Measurements from ENCODE around the gene CNTNAP2. TPM values are rescaled to one million over a fixed set of nuclear protein-coding genes. Genes with fewer than 3 reads are reported as not detected.

CNTNAP2 gene
- total and polyA plus RNA-seq, 2 of the 8 experiments (the other 6 are each of a cell fraction or from before 2014, with no cell fraction given), result 27.9 to 71.0 TPM

DNA sequence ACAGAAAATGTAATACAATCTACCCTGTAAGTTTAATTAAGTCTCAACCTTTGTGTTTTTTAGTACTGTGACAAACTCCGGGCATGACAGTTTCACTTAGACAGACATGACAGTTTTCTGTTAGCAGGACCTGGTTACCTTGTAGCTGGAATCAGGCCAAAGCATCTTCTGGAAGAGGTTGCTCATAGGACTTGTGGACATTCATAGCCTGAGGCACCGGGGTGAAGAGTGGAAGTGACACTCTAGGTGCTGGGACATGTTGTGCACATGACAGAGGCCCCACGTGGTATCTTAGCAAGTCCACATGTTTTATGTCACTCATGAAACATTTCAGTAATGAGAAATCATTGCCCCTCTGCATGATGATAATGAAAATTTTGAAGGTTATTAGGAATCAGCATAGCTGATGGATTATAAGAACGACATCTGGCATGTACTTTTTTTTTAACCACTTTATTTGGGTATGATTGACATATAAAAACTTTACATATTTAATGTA lies 441.4 kb downstream of the CNTNAP2 start:
- 87% methylated on average over 4 of the region's 4 CpGs; no CpG with 5 or more reads in 1 of the 2 experiments for WGBS, 2 experiments (ENCODE audit: extremely low coverage in 1 of 2, insufficient coverage in 1 of 2, insufficient read length in 1 of 2, insufficient replicate concordance in 2 of 2, low coverage in 1 of 2, low lambda C conversion rate in 2 of 2, missing lambda C conversion rate in 1 of 2)
- Histone ChIP-seq H3K56ac (replicated peaks; ENCODE audit: insufficient read length, low read depth, low read length) (no peak overlapping the region), H3K23ac (ENCODE audit: insufficient read length) (no peak overlapping the region), H4K91ac (replicated peaks; ENCODE audit: insufficient read length, low read length) (no peak overlapping the region), H4K8ac (ENCODE audit: extremely low read depth, insufficient read depth, low read length) (no peak overlapping the region), H3K4ac (replicated peaks; ENCODE audit: insufficient read length, low read depth, low read length) (no peak overlapping the region), H3K36me3 (ENCODE audit: control insufficient read depth in 2 of 4, insufficient read depth in 4 of 4, low read length in 3 of 4) (no peaks in the 10 kb centered on the region), H3K9ac (replicated peaks in 1 of 4; ENCODE audit: extremely low read depth in 1 of 4, low read depth in 3 of 4, low read length in 3 of 4) (no peak overlapping the region), H3K79me1 (ENCODE audit: low read depth, low read length) (no peaks in the 10 kb centered on the region), H2AK5ac (ENCODE audit: low read depth, low read length) (no peak overlapping the region), H3K4me2 (ENCODE audit: insufficient read depth in 1 of 2, low read depth in 2 of 2, low read length in 2 of 2) (no peak overlapping the region), H2AFZ (ENCODE audit: low read length) (no peak overlapping the region), H4K20me1 (replicated peaks in 1 of 2; ENCODE audit: control insufficient read depth in 1 of 2, insufficient read depth in 2 of 2, low read length in 2 of 2) (no peaks in the 10 kb centered on the region), H3K18ac (ENCODE audit: extremely low read depth, low read length) (no peak overlapping the region), H3K79me2 (ENCODE audit: control insufficient read depth in 1 of 2, insufficient read depth in 2 of 2, low read length in 2 of 2) (no peaks in the 10 kb centered on the region), H3K4me3 (ENCODE audit: extremely low read depth in 1 of 4, insufficient read depth in 2 of 4, low read depth in 3 of 4, low read length in 4 of 4) (no peak overlapping the region), H2BK5ac (ENCODE audit: low read depth, low read length) (no peak overlapping the region), H3K9me3 (ENCODE audit: insufficient read depth in 2 of 2, low read depth in 1 of 2, low read length in 1 of 2) (no peaks in the 10 kb centered on the region), H2BK20ac (ENCODE audit: low read length) (no peak overlapping the region), H3K27me3 (replicated peaks in 1 of 4; ENCODE audit: control insufficient read depth in 3 of 4, extremely low read depth in 1 of 4, insufficient read depth in 3 of 4, low read length in 3 of 4) (no peaks in the 10 kb centered on the region), H3K14ac (ENCODE audit: insufficient read length) (no peak overlapping the region), H2BK120ac (replicated peaks; ENCODE audit: low read depth, low read length) (no peak overlapping the region), H3K23me2 (ENCODE audit: low read depth, low read length) (no peaks in the 10 kb centered on the region), H2BK12ac (ENCODE audit: low read depth, low read length) (no peak overlapping the region), H3K27ac (ENCODE audit: low read depth, low read length) (no peak overlapping the region), H3K4me1 (replicated peaks in 1 of 4; ENCODE audit: control insufficient read depth in 3 of 4, insufficient read depth in 4 of 4, low read length in 3 of 4) (no peaks in the 10 kb centered on the region), H2BK15ac (ENCODE audit: low read length) (no peak overlapping the region), H4K5ac (ENCODE audit: insufficient read length, low read depth, low read length) (no peak overlapping the region)
- no peak for DNase-seq (ENCODE audit: low read depth in 1 of 2, low spot score in 2 of 2)
- ChIA-PET CTCF (ENCODE audit: partially characterized antibody) (no interaction called here), POLR2A (ENCODE audit: partially characterized antibody) (no interaction called here)
- no peak for FAIRE-seq
- no peak for TF ChIP-seq KDM1A (IDR thresholded peaks at IDR 0.05; ENCODE audit: borderline replicate concordance, low read length)
- no peak for TF ChIP-seq GABPA (IDR thresholded peaks at IDR 0.05; ENCODE audit: borderline replicate concordance, insufficient read depth, low read length)
- no peak for TF ChIP-seq BRCA1 (IDR thresholded peaks at IDR 0.05; ENCODE audit: low read depth, low read length)
- no peak for TF ChIP-seq SP1 (IDR thresholded peaks at IDR 0.05; ENCODE audit: low read depth, low read length)
- no peak for TF ChIP-seq GTF2F1 (IDR thresholded peaks at IDR 0.05; ENCODE audit: borderline replicate concordance, low read depth, low read length)
- TF ChIP-seq BCL11A (IDR thresholded peaks at IDR 0.05; ENCODE audit: low read depth in 2 of 2, low read length in 2 of 2), result no peak
- TF ChIP-seq POLR2A (IDR thresholded peaks at IDR 0.05; ENCODE audit: control extremely low read depth in 1 of 2, low read depth in 2 of 2, low read length in 2 of 2), result no peak
- no peak for TF ChIP-seq SUZ12 (IDR thresholded peaks at IDR 0.05; ENCODE audit: low read length)
- no peak for TF ChIP-seq ATF3 (IDR thresholded peaks at IDR 0.05; ENCODE audit: insufficient read depth, low read depth, low read length)
- no peak for TF ChIP-seq KDM4A (IDR thresholded peaks at IDR 0.05; ENCODE audit: low read depth, low read length, severe bottlenecking)
- TF ChIP-seq NANOG (IDR thresholded peaks at IDR 0.05; ENCODE audit: insufficient read depth, low read depth, low read length, poor library complexity, severe bottlenecking), result no peak
- no peak for TF ChIP-seq SRF (IDR thresholded peaks at IDR 0.05; ENCODE audit: low read depth, low read length)
- TF ChIP-seq, protein P1, sequence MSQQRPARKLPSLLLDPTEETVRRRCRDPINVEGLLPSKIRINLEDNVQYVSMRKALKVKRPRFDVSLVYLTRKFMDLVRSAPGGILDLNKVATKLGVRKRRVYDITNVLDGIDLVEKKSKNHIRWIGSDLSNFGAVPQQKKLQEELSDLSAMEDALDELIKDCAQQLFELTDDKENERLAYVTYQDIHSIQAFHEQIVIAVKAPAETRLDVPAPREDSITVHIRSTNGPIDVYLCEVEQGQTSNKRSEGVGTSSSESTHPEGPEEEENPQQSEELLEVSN (IDR thresholded peaks at IDR 0.05), result no peak
- no peak for TF ChIP-seq EGR1 (IDR thresholded peaks at IDR 0.05; ENCODE audit: borderline replicate concordance, low read depth, low read length)
